Memory B cell (primary cell): Measurements from ENCODE around the gene DLG5.

ENCODE experiments used
- ATAC-seq: fragments of 150-1000 bp; cut with Tn5 transposase; 2 replicates; pipeline ENCODE4 v1.10.0; 2021; ENCODE audit warnings: low read depth, mild to moderate bottlenecking, moderate library complexity
- DNase-seq, 2 donors: peaks; one replicate each; pipeline ENCODE4 v3.0.0; 2022; ENCODE audit warnings: low spot score in 2 of 2
- H3K27ac Mint-ChIP-seq: one replicate; pipeline ENCODE4 v1.8.0; 2022; ENCODE audit warnings: mild to moderate bottlenecking, moderate library complexity, mixed read lengths
- H3K27me3 Mint-ChIP-seq: one replicate; pipeline ENCODE4 v1.8.0; 2022; ENCODE audit warnings: mixed read lengths
- H3K36me3 Mint-ChIP-seq: one replicate; pipeline ENCODE4 v1.8.0; 2022; ENCODE audit warnings: mild to moderate bottlenecking, mixed read lengths
- H3K4me1 Mint-ChIP-seq: one replicate; pipeline ENCODE4 v1.8.0; 2022; ENCODE audit warnings: mixed read lengths
- H3K4me3 Mint-ChIP-seq: one replicate; pipeline ENCODE4 v1.8.0; 2022; ENCODE audit warnings: mild to moderate bottlenecking, moderate library complexity, mixed read lengths
- H3K9me3 Mint-ChIP-seq: one replicate; pipeline ENCODE4 v1.8.0; 2022; ENCODE audit warnings: mixed read lengths

DLG5 gene

DNA sequence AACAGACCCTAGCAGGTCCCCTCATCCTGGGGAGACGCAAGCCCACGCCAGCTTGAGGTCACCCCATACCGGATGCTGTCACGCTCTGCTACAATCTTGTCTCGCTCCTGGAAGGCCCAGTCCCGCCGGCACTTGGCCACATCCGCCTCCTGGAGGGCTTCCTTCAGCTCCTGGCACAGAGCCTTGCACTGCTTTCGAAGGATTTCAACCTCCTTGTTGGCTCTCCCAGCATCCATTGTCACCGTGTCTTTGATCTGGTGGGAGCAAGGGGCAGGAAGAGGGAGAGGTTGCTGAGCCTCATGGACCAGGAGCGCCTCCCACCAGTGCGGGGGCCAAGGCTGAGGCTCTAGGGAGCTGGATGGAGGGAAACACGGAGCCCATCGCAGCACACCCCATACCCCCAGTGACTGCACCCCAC lies 90.9 kb downstream of the DLG5 start:
- Mint-ChIP-seq H3K4me3 (no peak overlapping the region), H3K4me1 (peaks cover 12% of the 10 kb centered on the region), H3K9me3 (no peaks in the 10 kb centered on the region), H3K27ac (peak overlapping the region; percentile 87), H3K36me3 (no peaks in the 10 kb centered on the region), H3K27me3 (no peaks in the 10 kb centered on the region)
- DNase-seq (no peak), ATAC-seq (no peak)

DNA sequence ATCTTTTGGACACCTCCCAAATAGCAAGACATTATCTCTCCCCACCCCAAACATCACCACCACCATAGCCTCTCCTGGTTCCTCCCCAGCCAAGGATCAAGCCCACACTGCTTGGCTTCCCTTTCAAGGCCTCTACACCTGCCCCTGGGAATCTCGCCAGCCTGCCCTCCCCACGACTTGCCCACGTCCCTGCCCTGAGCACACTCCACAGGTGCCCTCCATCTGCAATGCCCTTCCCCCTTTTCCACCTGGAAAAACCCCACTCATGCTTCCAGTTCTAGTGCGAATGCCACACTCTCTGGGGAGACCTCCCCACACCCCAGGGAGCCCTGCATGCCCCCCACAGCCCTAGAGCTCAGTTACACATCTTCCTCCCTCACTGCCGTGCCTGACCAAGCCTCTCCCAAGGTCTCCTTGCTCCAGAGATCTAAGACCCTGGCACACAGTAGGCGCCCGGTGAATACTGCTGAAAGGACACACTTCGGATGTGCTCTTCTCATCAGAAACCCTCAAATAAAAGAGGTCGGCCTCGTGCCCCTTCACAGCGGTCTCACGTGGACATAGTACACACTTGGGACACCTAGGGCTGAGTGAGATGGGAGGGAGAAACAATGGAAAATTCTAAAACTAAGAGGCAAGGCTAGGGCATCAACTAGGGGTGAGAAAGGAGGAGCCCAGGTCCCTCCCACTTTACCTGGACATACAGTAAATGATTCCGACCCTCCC lies 91.4 kb downstream of the DLG5 start:
- Mint-ChIP-seq H3K27me3 (no peaks in the 10 kb centered on the region), H3K4me3 (no peak overlapping the region), H3K36me3 (no peaks in the 10 kb centered on the region), H3K27ac (peak overlapping the region; percentile 58), H3K9me3 (no peaks in the 10 kb centered on the region), H3K4me1 (peaks cover 12% of the 10 kb centered on the region)
- ATAC-seq (no peak), DNase-seq (no peak)

DNA sequence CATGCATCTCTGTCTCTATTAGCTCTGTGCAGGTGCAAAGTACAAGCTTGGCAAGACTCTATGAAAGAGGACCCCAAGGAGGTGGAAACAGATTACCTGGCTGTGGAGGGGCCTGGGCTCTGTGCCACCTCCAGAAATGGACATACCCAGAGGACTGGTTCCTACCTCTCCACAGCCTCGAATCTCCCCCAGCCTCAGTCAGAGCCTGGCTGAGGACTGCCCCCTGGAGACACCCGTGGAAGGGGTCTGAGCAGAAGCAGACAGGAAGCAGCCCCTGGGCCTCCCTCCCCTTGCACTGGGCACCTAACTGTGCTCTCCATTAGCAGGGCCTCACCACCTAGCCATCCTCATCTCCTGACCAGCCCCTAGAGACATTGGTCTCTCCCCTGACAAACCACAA lies 92.0 kb downstream of the DLG5 start:
- Mint-ChIP-seq H3K27me3 (no peaks in the 10 kb centered on the region), H3K4me3 (no peak overlapping the region), H3K27ac (peak overlapping the region; percentile 58), H3K36me3 (no peaks in the 10 kb centered on the region), H3K4me1 (peaks cover 12% of the 10 kb centered on the region), H3K9me3 (no peaks in the 10 kb centered on the region)
- ATAC-seq (no peak), DNase-seq (no peak)

DNA sequence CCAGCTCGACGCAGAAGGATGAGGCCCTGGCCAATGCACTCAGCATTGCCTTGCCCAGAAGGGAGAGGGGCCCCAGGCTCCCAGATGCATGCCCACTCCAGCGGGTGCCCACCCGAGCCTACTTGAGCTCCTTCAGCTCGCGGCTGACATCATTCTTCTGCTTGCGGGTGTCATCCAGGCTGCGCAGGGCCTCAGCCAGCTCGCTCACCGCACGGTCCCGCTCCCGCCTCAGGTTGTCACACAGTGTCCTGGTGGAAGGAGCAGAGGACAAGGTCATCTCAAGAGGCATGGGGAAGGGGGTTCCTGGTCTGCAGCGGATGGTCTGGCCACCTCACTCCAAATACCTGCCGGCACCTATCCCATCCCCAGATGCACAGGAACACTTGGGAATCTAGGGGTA lies 92.8 kb downstream of the DLG5 start:
- no peaks in the 10 kb centered on the region for H3K27me3 Mint-ChIP-seq
- DNase-seq (no peak), ATAC-seq (no peak)
- H3K4me1 Mint-ChIP-seq, result peaks cover 12% of the 10 kb centered on the region
- H3K9me3 Mint-ChIP-seq, result no peaks in the 10 kb centered on the region
- H3K36me3 Mint-ChIP-seq, result no peaks in the 10 kb centered on the region
- no peak overlapping the region for H3K4me3 Mint-ChIP-seq
- H3K27ac Mint-ChIP-seq, result no peak overlapping the region

DNA sequence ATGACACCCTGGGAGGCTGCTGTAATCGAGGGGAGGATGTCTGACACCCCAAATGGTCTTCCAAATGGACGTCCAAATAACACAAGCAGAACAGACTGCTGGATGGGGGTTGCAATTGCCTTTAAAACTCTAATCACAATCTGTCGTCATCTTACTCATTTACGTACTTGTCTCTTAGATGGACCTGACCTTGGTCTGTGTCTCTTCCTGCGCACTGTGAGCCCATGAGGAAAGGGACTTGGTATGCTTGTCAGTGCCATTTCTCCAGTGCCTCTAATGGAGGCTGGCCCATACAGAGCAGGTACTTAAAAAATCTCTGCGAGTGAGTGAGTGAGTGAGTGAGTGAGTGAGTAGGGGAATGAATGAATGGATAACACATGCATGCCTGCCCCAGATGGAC lies 93.3 kb downstream of the DLG5 start:
- H3K36me3 Mint-ChIP-seq, result no peaks in the 10 kb centered on the region
- no peak overlapping the region for H3K4me3 Mint-ChIP-seq
- no peak overlapping the region for H3K27ac Mint-ChIP-seq
- H3K9me3 Mint-ChIP-seq, result no peaks in the 10 kb centered on the region
- ATAC-seq (no peak), DNase-seq (no peak)
- H3K27me3 Mint-ChIP-seq, result no peaks in the 10 kb centered on the region
- peaks cover 12% of the 10 kb centered on the region for H3K4me1 Mint-ChIP-seq

DNA sequence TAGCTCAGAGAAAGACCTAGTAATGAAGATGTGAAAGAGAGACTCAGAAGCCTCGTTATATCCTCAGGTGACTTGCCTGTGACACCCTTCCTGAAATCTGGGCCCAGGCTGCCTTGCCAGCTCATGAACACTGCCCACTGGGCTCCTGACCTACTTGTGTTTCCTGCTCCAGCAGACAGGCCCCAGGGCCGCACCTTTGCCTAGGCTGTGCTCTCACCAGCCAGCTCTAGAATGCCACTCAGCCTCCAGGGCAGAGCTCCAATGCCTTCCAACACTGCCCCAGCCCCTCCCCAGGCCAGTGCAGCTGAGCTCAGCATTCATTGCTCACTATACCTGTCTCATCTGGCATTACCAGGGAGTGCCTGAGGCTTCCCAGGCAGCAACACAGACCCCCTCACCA lies 94.3 kb downstream of the DLG5 start:
- no peaks in the 10 kb centered on the region for H3K9me3 Mint-ChIP-seq
- no peak overlapping the region for H3K4me3 Mint-ChIP-seq
- DNase-seq (no peak), ATAC-seq (no peak)
- H3K27me3 Mint-ChIP-seq, result no peaks in the 10 kb centered on the region
- peaks cover 8% of the 10 kb centered on the region for H3K4me1 Mint-ChIP-seq
- H3K27ac Mint-ChIP-seq, result no peak overlapping the region
- no peaks in the 10 kb centered on the region for H3K36me3 Mint-ChIP-seq

DNA sequence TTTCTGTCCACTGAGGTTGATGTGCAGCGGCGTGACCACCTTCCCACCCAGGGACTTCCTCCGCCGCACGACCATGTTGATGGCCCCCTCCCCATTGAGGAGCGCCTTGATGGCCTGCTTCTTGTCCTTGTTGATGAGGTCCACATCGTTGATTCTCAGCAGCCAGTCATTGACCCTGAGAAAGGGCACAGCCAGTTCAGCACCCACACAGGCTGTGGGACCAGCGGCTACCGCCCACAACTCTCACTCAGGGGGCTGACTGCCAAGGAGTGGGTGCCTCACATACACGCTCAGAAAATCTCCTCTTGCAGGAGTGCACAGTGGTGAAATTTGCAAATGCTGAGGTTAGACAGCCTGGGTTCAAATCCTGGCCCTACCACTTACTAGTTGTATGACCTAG lies 97.2 kb downstream of the DLG5 start:
- Mint-ChIP-seq H3K4me1 (no peaks in the 10 kb centered on the region), H3K27ac (no peak overlapping the region), H3K27me3 (no peaks in the 10 kb centered on the region), H3K4me3 (no peak overlapping the region), H3K36me3 (no peaks in the 10 kb centered on the region), H3K9me3 (no peaks in the 10 kb centered on the region)
- no peak for DNase-seq
- no peak for ATAC-seq

DNA sequence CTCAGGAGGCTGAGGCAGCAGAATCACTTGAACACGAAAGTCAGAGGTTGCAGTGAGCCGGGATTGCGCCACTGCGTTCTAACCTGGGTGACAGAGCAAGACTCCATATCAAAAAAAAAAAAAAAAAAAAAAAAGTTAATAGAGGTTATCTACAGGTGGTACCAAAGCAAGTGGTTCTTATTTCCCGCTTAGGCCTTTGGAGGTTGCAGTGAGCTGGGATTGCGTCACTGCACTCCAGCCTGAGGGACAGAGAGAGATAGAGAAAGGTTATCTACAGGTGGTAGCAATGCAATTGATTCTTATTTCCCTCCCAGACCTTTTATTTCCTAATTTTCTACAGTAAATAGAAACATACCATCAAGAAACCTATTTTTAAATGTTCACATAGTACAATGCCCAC lies 98.2 kb downstream of the DLG5 start:
- Mint-ChIP-seq H3K27ac (no peak overlapping the region), H3K4me1 (no peaks in the 10 kb centered on the region), H3K4me3 (no peak overlapping the region), H3K36me3 (no peaks in the 10 kb centered on the region), H3K27me3 (no peaks in the 10 kb centered on the region), H3K9me3 (no peaks in the 10 kb centered on the region)
- no peak for ATAC-seq
- no peak for DNase-seq

DNA sequence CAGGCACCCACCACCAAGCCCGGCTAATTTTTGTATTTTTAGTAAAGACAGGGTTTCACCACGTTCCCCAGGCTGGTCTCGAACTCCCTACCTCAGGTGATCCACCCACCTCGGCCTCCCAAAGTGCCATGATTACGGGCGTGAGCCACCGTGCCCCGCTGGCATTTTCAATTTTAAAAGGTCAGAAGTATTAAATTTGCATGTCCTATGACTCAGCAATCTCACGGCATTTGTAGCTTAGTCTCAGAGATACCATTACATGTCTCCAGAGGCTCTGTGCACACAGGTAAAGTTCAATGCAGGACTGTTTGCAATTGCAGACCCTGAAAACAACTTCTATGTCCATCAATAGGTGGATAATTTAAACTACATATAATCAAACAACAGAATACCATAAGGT lies 99.2 kb downstream of the DLG5 start:
- no peaks in the 10 kb centered on the region for H3K9me3 Mint-ChIP-seq

DNA sequence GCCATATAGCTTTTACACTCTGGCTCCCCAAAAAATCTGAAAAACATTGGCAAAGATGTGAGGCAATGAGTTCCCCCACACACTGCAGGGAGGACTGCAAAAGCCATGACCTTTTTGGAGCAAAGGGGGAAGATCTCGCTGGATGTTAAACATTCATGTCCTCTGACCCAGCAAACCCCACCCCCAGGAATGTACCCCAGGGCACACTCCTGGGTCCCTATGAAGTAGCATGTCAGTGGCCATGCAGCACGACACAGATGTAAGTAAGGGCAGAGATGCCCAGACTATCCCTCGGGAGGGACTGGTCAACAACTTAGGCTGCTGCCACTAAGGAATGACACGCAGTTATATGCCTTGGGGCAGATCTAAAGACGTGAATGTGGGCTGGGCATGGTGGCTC lies 100.6 kb downstream of the DLG5 start:
- H3K4me3 Mint-ChIP-seq, result no peak overlapping the region
- DNase-seq (no peak), ATAC-seq (no peak)
- H3K27me3 Mint-ChIP-seq, result no peaks in the 10 kb centered on the region
- H3K36me3 Mint-ChIP-seq, result no peaks in the 10 kb centered on the region
- no peak overlapping the region for H3K27ac Mint-ChIP-seq
- no peaks in the 10 kb centered on the region for H3K9me3 Mint-ChIP-seq
- H3K4me1 Mint-ChIP-seq, result no peaks in the 10 kb centered on the region

More for the DNA sequence above, 99.2 kb downstream of the DLG5 start:
- Mint-ChIP-seq H3K27ac (no peak overlapping the region), H3K4me1 (no peaks in the 10 kb centered on the region), H3K27me3 (no peaks in the 10 kb centered on the region), H3K4me3 (no peak overlapping the region), H3K36me3 (no peaks in the 10 kb centered on the region)
- ATAC-seq (no peak), DNase-seq (no peak)

DNA sequence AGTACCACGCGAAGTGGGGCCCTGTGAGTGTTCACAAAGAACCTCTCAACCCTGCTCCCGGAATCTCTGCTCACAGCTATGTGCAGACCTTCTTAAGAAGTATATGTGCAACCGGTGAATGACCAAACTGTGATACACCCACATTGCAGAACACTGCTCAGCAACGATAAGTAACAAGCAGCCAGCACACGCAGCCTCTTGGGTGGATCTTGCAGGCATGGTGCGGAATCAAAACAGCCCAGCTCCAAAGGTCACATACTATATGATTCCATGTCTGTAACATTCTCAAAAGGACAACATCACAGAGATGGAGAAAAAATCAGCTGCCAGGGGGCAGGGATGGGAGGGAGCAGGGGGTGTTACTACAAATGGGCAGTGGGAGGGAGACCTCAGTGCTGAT lies 101.6 kb downstream of the DLG5 start:
- H3K4me3 Mint-ChIP-seq, result no peak overlapping the region
- ATAC-seq (no peak), DNase-seq (no peak)
- no peaks in the 10 kb centered on the region for H3K9me3 Mint-ChIP-seq
- H3K27me3 Mint-ChIP-seq, result no peaks in the 10 kb centered on the region
- no peaks in the 10 kb centered on the region for H3K36me3 Mint-ChIP-seq
- H3K4me1 Mint-ChIP-seq, result no peaks in the 10 kb centered on the region
- H3K27ac Mint-ChIP-seq, result no peak overlapping the region

DNA sequence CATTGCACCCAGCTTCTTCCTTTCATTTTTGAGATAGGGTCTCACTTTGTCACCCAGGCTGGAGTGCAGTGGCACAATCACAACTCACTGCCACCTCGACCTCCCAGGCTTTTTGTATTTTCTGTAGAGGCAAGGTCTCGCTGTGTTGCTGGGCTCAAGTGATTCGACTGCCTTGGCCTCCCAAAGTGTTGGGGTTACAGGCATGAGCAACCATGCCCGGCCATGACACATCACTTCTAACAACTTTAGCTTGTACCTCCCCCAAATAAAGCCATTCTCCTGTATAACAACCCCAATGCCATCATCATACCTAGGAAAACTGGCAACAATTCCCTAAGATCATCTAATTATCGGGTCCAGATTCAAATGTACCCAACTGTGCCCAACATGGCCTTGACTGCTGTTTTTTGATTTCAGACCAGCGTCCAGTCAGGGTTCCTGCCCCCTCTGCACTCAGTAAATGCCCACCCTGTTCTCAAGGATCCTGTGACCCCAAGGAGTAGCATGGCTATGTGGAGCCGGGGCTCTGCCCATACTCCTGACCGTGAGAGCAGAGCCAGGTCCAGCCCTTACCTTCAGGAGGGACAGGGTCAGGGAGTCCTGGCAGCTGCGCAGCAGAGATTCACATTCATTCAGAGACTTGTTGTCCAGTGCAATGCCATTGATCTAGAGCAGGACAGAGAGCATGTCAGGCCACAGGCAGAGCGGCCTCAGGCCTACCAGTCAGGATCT lies 102.6 kb downstream of the DLG5 start:
- DNase-seq (no peak), ATAC-seq (no peak)
- Mint-ChIP-seq H3K36me3 (no peaks in the 10 kb centered on the region), H3K4me3 (no peak overlapping the region), H3K9me3 (no peaks in the 10 kb centered on the region), H3K27ac (no peak overlapping the region), H3K4me1 (no peaks in the 10 kb centered on the region), H3K27me3 (no peaks in the 10 kb centered on the region)

DNA sequence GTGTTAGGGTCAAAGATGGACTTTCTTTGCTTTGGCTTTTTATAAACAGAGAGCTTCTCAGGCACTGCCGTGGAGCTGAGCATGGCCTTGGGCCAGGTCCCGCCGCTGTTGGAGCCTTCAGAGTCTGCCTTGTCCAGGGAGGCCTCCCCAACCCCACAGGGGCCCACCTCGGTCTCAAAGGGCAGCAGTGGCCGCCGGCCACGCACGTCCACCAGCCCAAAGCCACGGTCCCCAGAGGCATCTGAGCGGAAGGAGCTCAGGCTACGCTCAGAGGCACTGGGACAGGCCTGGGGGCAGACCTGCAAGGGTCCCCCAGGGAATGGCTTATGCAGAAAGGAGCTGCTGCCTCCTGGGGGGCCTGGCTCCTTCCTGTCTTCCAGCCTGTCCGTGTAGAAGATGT lies 105.0 kb downstream of the DLG5 start:
- H3K27me3 Mint-ChIP-seq, result no peaks in the 10 kb centered on the region
- H3K27ac Mint-ChIP-seq, result no peak overlapping the region
- no peaks in the 10 kb centered on the region for H3K9me3 Mint-ChIP-seq
- no peaks in the 10 kb centered on the region for H3K4me1 Mint-ChIP-seq
- no peaks in the 10 kb centered on the region for H3K36me3 Mint-ChIP-seq
- H3K4me3 Mint-ChIP-seq, result no peak overlapping the region
- DNase-seq (no peak), ATAC-seq (no peak)

DNA sequence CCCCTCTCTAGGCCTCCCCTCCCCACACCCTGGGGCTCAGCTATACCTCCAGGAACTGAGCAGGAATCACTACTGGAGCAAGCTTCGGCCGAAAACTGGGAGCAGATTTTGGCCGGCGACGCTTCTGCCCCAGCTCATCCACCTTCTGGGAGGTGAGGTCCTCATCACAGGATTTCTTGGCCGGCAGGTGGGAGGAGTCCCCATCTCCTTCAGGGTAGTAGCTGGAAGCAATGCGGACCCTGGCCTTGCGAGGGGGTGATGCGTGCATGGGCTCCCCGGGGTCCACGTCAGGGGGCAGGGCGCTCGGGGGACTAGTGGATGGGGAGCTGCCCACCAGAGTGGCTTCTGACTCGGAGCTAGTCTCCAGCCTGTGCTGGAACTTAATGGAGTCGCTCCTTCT lies 105.5 kb downstream of the DLG5 start:
- DNase-seq (no peak), ATAC-seq (no peak)
- H3K4me3 Mint-ChIP-seq, result no peak overlapping the region
- H3K27me3 Mint-ChIP-seq, result no peaks in the 10 kb centered on the region
- no peak overlapping the region for H3K27ac Mint-ChIP-seq
- no peaks in the 10 kb centered on the region for H3K36me3 Mint-ChIP-seq
- no peaks in the 10 kb centered on the region for H3K4me1 Mint-ChIP-seq
- H3K9me3 Mint-ChIP-seq, result no peaks in the 10 kb centered on the region

DNA sequence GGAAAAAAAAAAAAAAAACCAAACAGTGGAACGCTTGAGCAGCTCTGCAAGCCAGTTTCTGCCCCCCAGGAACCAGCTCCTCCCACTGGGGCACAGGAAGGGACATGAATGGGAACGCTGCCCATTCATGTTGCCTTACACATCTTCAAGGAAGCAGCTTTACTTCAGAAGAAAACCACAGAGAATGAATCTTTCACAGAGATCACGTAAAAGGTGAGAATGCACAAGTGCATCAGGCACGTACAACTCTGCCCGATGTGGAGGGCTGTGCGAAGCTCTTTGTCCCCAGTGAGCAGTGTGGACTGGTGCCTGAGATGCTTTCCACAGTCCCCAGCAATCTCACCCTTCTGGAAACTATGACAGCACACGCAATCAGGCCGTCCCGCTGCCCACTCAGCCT lies 106.2 kb downstream of the DLG5 start:
- no peak for ATAC-seq
- H3K27me3 Mint-ChIP-seq, result no peaks in the 10 kb centered on the region

More for the DNA sequence above, 106.2 kb downstream of the DLG5 start:
- no peak overlapping the region for H3K27ac Mint-ChIP-seq
- H3K9me3 Mint-ChIP-seq, result no peaks in the 10 kb centered on the region
- no peaks in the 10 kb centered on the region for H3K36me3 Mint-ChIP-seq
- H3K4me3 Mint-ChIP-seq, result no peak overlapping the region
- no peaks in the 10 kb centered on the region for H3K4me1 Mint-ChIP-seq
- no peak for DNase-seq
